GM23248 (cell line): Measurements from ENCODE around the gene GMNN. TPM values are rescaled to one million over a fixed set of nuclear protein-coding genes. Genes with fewer than 3 reads are reported as not detected.
"Not testable (repeated sequence)": the region's sequence is repeated elsewhere in the genome, so short reads cannot be mapped to it uniquely, and the experiment has no call there.

Experiments used
- DNase-seq: peaks from one replicate; pipeline ENCODE4 v3.0.0-alpha.2; 2015
- H2AFZ ChIP-seq: fragments of 200-600 bp; sonication (generic); 2 replicates; pipeline ENCODE4 v1.6.1; 2016; ENCODE audit warnings: antibody characterized with exemption
- H3F3A ChIP-seq: fragments of 200-600 bp; sonication (generic); 2 replicates; pipeline ENCODE4 v1.6.1; 2016; ENCODE audit warnings: mild to moderate bottlenecking, antibody characterized with exemption, mixed run types; ENCODE audit not compliant: insufficient read depth
- H3K27ac ChIP-seq: fragments of 200-600 bp; sonication (generic); 2 replicates; pipeline ENCODE4 v1.5.1; 2016; ENCODE audit warnings: mild to moderate bottlenecking
- H3K27me3 ChIP-seq: fragments of 200-600 bp; sonication (generic); replicated peaks from 2 replicates; pipeline ENCODE4 v1.6.1; 2016; ENCODE audit warnings: mild to moderate bottlenecking; ENCODE audit not compliant: insufficient read depth
- H3K36me3 ChIP-seq: fragments of 200-600 bp; sonication (generic); 2 replicates; pipeline ENCODE4 v1.6.1; 2016; ENCODE audit warnings: low read depth, mild to moderate bottlenecking
- H3K4me1 ChIP-seq: fragments of 200-600 bp; sonication (generic); 2 replicates; pipeline ENCODE4 v1.6.1; 2016; ENCODE audit warnings: mild to moderate bottlenecking; ENCODE audit not compliant: insufficient read depth
- H3K4me2 ChIP-seq: fragments of 200-600 bp; sonication (generic); one replicate; pipeline ENCODE4 v1.6.1; 2016; ENCODE audit warnings: mild to moderate bottlenecking; ENCODE audit not compliant: unreplicated experiment
- H3K4me3 ChIP-seq: fragments of 200-600 bp; sonication (generic); 2 replicates; pipeline ENCODE4 v1.5.1; 2016; ENCODE audit warnings: mild to moderate bottlenecking
- H3K79me2 ChIP-seq: fragments of 200-600 bp; sonication (generic); 2 replicates; pipeline ENCODE4 v1.6.1; 2016; ENCODE audit warnings: mild to moderate bottlenecking; ENCODE audit not compliant: insufficient read depth
- H3K9ac ChIP-seq: fragments of 200-600 bp; sonication (generic); 2 replicates; pipeline ENCODE4 v1.6.1; 2016; ENCODE audit warnings: mild to moderate bottlenecking
- H3K9me2 ChIP-seq: fragments of 200-600 bp; sonication (generic); 2 replicates; pipeline ENCODE4 v1.6.1; 2016; ENCODE audit warnings: mixed run types, mild to moderate bottlenecking, moderate library complexity; ENCODE audit not compliant: insufficient read depth
- H3K9me3 ChIP-seq: fragments of 200-600 bp; sonication (generic); one replicate; pipeline ENCODE4 v1.6.1; 2017; ENCODE audit warnings: low read depth
- H4K20me1 ChIP-seq: fragments of 200-600 bp; sonication (generic); 2 replicates; pipeline ENCODE4 v1.6.0; 2016; ENCODE audit not compliant: insufficient read depth
- EZH2 ChIP-seq: fragments of 200-600 bp; sonication (generic); IDR thresholded peaks from 2 replicates; pipeline ENCODE4 v1.6.1; 2018; ENCODE audit warnings: antibody characterized with exemption, mild to moderate bottlenecking; ENCODE audit not compliant: insufficient read depth, poor library complexity, severe bottlenecking
- EZH2phosphoT487 ChIP-seq: fragments of 200-600 bp; sonication (generic); IDR thresholded peaks from 2 replicates; pipeline ENCODE4 v1.6.1; 2018; ENCODE audit warnings: antibody characterized with exemption, moderate library complexity, mild to moderate bottlenecking, low read depth; ENCODE audit not compliant: insufficient read depth
- WGBS, 2 experiments: methylation state at CpG; one replicate each; pipeline ENCODE4 v1.1.6; 2015 to 2017; ENCODE audit warnings: low lambda C conversion rate in 2 of 2, low coverage in 1 of 2; ENCODE audit errors: missing lambda C conversion rate in 2 of 2; 5-methylcytosine and 5-hydroxymethylcytosine counted together
- in situ Hi-C: fragments of 300-500 bp; cut with MboI; formaldehyde crosslinking; loops from 2 replicates; pipeline ENCODE4 v1.15.0; 2020
- polyA plus RNA-seq: library from polyadenylated mRNA; unstranded; fragments of >200 nt; fragmentation: Nextera tagmentation; extraction: Ambion mirVana; gene quantifications from 2 replicates; pipeline ENCODE4 v1.2.1, GENCODE V29; 2016
- total RNA-seq: library from RNA; depleted of rRNA; stranded (reverse); fragments of >200 nt; shearing (Covaris generic); gene quantifications from 2 replicates; pipeline ENCODE4 v1.2.3, GENCODE V29; 2014

The GMNN gene
- total and polyA plus RNA-seq, 2 experiments from 2014 or later = 8.4 to 25.0 TPM

- Histone ChIP-seq H3K9me2 (no peaks in the 10 kb centered on the region), H3K9ac (no peak overlapping the region), H3F3A (no peaks in the 10 kb centered on the region), H3K4me3 (no peak overlapping the region), H2AFZ (no peak overlapping the region), H3K27me3 (no peaks in the 10 kb centered on the region), H3K79me2 (no peaks in the 10 kb centered on the region), H3K27ac (no peak overlapping the region), H4K20me1 (no peaks in the 10 kb centered on the region), H3K4me2 (no peak overlapping the region), H3K4me1 (no peaks in the 10 kb centered on the region), H3K36me3 (no peaks in the 10 kb centered on the region), H3K9me3 (no peaks in the 10 kb centered on the region)
- in situ Hi-C loops = loop anchor here (5.0 kb wide), 1 partner anchor 181 kb away; no protein-coding TSS in a partner anchor
- WGBS, 2 experiments = 75 to 77% methylated on average over 3 of the region's 3 CpGs
- no peak for DNase-seq
- TF ChIP-seq EZH2phosphoT487 (no peak), EZH2 (no peak)
Measured at GRCh38 chr6:24763578-24763977, 11.2 kb upstream of the GMNN start.

GRCh38 chr6:24764833-24765828, 9.6 kb upstream of the GMNN start:
- 89 to 91% methylated on average over 20 of the region's 20 CpGs for WGBS, 2 experiments
- H3K27me3 ChIP-seq, H3K4me3 ChIP-seq, H3K27ac ChIP-seq, DNase-seq, H3K4me2 ChIP-seq, H3F3A ChIP-seq, H4K20me1 ChIP-seq, H3K9ac ChIP-seq, H3K36me3 ChIP-seq, H3K9me2 ChIP-seq, H2AFZ ChIP-seq, H3K79me2 ChIP-seq, H3K4me1 ChIP-seq, H3K9me3 ChIP-seq: not testable (repeated sequence)
- in situ Hi-C loops = loop anchor here (5.0 kb wide), 1 partner anchor 183 kb away; no protein-coding TSS in a partner anchor

- H3K9ac ChIP-seq, H3K79me2 ChIP-seq, H3K27ac ChIP-seq, H2AFZ ChIP-seq, H3F3A ChIP-seq, H3K4me2 ChIP-seq, H3K9me3 ChIP-seq, in situ Hi-C loops, H3K9me2 ChIP-seq, H3K4me3 ChIP-seq, H4K20me1 ChIP-seq, H3K27me3 ChIP-seq, DNase-seq, H3K36me3 ChIP-seq, H3K4me1 ChIP-seq: not testable (repeated sequence)
- 84 to 90% methylated on average over 15 to 24 of the region's 26 CpGs for WGBS, 2 experiments
Measured at GRCh38 chr6:24765968-24766367, 8.8 kb upstream of the GMNN start.

- Histone ChIP-seq H4K20me1 (no peaks in the 10 kb centered on the region), H3K36me3 (no peaks in the 10 kb centered on the region), H3K4me2 (no peak overlapping the region), H3K79me2 (no peaks in the 10 kb centered on the region), H3F3A (no peaks in the 10 kb centered on the region), H2AFZ (peak overlapping the region; percentile 18; the same call in 1 of the 2 replicates), H3K9ac (no peak overlapping the region; the same call in 1 of the 2 replicates), H3K9me2 (no peaks in the 10 kb centered on the region), H3K4me3 (no peak overlapping the region), H3K9me3 (no peaks in the 10 kb centered on the region), H3K27ac (no peak overlapping the region), H3K4me1 (no peaks in the 10 kb centered on the region), H3K27me3 (no peaks in the 10 kb centered on the region)
- TF ChIP-seq EZH2 (no peak), EZH2phosphoT487 (no peak)
- in situ Hi-C loops = no loop called here
- peak; percentile 68 for DNase-seq
- WGBS, 2 experiments = 48 to 49% methylated on average over 9 of the region's 9 CpGs
Measured at GRCh38 chr6:24766680-24767462, 7.9 kb upstream of the GMNN start.
